HUES64 (cell line): Measurements from ENCODE around the gene KRTAP9-7.

Experiments used
- H3K27ac ChIP-seq: 2 replicates; pipeline ENCODE4 v1.7.0; 2013; ENCODE audit warnings: low read depth, low read length, inconsistent platforms
- H3K27me3 ChIP-seq: 2 replicates; pipeline ENCODE4 v1.6.1; 2013; ENCODE audit warnings: mild to moderate bottlenecking, low read length; ENCODE audit not compliant: insufficient read depth
- H3K36me3 ChIP-seq: 2 replicates; pipeline ENCODE4 v1.6.1; 2013; ENCODE audit warnings: mild to moderate bottlenecking, low read length; ENCODE audit not compliant: insufficient read depth
- H3K4me1 ChIP-seq: 2 replicates; pipeline ENCODE4 v1.6.1; 2013; ENCODE audit warnings: mild to moderate bottlenecking, low read length, moderate library complexity; ENCODE audit not compliant: insufficient read depth
- H3K4me3 ChIP-seq: 2 replicates; pipeline ENCODE4 v1.5.1; 2013; ENCODE audit warnings: mild to moderate bottlenecking, low read length, moderate library complexity
- H3K9ac ChIP-seq: 2 replicates; pipeline ENCODE4 v1.6.1; 2013; ENCODE audit warnings: mild to moderate bottlenecking, low read depth, low read length
- H3K9me3 ChIP-seq: 2 replicates; pipeline ENCODE4 v1.6.1; 2013; ENCODE audit warnings: low read depth, low read length; ENCODE audit not compliant: insufficient read depth
- WGBS: fragments of 150-250, 120-280 bp; methylation state at CpG from one replicate; pipeline ENCODE4 v1.1.7; 2013; ENCODE audit warnings: missing lambda C conversion rate; 5-methylcytosine and 5-hydroxymethylcytosine counted together

KRTAP9-7 gene

DNA sequence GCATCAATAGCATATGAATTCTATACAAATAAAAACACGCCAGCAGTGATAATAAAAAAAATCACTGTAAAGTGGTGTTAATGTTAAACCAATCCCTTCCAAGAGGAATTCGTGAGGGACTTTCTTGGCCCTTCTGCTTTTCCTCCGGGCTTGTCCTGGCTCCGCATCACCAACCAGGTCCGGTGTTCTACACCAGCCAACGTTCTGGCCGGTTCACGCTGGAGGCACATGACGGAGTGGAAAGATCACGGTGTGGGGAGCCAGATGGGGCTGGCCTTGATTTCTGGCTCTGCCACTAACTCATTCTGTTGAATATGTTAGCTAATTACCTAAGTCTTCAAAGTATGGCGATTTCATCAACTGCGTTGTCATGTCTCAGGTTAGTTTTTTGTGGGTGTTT lies 28.6 kb downstream of the KRTAP9-7 start:
- H3K9me3 ChIP-seq = no peaks in the 10 kb centered on the region
- WGBS = 88% methylated on average over 11 of the region's 12 CpGs
- no peak overlapping the region for H3K27ac ChIP-seq
- H3K9ac ChIP-seq = no peak overlapping the region
- H3K4me3 ChIP-seq = no peak overlapping the region
- H3K27me3 ChIP-seq = no peaks in the 10 kb centered on the region
- H3K4me1 ChIP-seq = no peaks in the 10 kb centered on the region
- no peaks in the 10 kb centered on the region for H3K36me3 ChIP-seq

DNA sequence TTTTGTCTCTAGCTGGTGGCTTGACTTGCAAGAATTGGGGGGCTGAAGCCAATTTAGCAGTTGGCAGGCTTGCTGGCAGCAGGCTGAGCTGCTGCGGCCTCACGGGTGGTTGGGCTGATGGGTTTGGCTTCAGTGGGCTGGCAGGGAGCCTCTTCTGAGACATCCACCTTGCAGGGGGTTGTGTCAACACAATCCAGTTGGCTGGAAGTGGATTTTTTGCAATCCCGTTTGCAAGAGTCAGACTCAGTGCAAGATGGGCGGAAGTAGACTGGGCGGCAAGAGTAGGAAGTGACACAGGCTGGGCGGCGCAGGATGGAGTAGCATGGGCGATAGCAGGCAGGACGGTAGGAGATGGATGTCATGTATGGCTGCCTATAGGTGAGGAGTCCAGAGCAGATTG lies 32.1 kb downstream of the KRTAP9-7 start:
- Histone ChIP-seq H3K27me3 (no peaks in the 10 kb centered on the region), H3K4me3 (no peak overlapping the region), H3K36me3 (no peaks in the 10 kb centered on the region), H3K9ac (no peak overlapping the region), H3K27ac (no peak overlapping the region), H3K4me1 (no peaks in the 10 kb centered on the region), H3K9me3 (no peaks in the 10 kb centered on the region)
- WGBS = 89% methylated on average over 9 of the region's 9 CpGs

DNA sequence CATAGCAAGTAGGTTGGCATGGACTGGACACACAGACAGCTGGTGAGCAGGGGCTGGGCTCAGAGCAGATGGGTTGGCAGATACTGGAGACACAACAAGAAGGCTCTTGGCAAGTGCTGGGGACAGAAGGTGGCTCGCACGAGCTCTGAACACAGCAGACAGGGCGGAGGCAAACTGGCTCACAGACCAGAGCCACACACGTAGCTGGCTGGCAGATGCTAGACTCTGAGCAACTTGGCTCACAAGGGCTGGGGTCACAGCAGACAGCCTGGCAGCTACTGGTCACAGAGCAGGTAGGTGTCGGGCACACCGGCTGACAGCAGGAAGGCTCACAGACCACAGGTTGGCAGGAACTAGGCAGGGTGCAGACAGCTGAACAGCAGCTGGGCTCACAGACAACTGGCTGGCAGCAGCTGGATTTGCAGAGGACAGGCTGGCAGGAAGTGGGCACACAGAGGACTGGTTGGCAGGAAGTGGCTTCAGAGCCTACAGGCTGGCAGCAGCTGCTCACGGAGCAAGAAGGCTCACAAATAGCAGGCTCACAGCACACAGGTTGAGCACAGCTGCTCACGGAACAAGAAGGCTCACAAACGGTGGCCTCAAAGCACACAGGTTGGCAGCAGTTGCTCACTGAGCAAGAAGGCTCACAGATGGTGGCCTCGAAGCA lies 32.9 kb downstream of the KRTAP9-7 start:
- H3K27me3 ChIP-seq = no peaks in the 10 kb centered on the region
- H3K4me1 ChIP-seq = no peaks in the 10 kb centered on the region
- no peak overlapping the region for H3K4me3 ChIP-seq
- no peak overlapping the region for H3K9ac ChIP-seq
- no peak overlapping the region for H3K27ac ChIP-seq
- 88% methylated on average over 10 of the region's 10 CpGs for WGBS
- no peaks in the 10 kb centered on the region for H3K9me3 ChIP-seq
- H3K36me3 ChIP-seq = no peaks in the 10 kb centered on the region

DNA sequence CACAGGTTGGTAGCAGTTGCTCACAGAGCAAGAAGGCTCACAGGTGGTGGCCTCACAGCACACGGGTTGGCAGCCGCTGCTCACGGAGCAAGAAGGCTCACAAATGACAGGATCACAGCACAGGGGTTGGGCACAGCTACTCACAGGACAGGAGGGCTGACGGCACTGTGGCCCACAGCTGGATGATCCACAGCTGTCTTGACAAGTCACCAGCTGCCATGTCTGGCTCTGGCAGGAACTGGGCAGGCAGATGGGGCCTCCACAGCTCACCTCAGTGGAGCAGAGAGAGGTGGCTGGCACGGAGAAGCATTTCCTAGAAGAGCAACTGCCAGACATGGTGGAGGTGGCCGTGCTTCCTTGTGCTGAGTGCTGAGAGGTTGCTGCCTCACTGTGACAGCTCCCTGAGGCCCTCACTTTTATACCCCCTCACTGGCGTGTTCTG lies 33.4 kb downstream of the KRTAP9-7 start, which contains the start of gene KRTAP16-1:
KRTAP16-1 (minus strand) TSS at position 392 of the 442 bp plus-strand sequence; CDS start at position 336, 56 bp downstream.
- 92% methylated on average over 7 of the region's 7 CpGs for WGBS

DNA sequence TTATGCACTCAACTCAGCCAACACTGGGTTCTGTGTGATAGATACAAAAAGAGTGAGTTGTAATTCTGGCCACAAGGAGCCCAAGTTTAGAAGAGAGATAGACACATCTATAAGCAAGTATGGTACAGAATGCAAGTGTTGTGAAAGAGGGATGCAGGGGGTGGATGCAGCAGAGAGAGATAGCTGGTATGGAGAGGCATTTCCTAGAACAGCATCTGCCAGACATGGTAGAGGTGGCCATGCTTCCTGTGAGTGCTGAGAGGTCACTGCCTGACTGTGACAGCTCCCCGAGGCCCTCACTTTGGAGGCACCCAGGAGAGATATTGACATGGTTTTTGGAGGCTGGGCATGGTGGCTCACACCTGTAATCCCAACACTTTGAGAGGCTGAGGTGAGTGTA lies 35.6 kb downstream of the KRTAP9-7 start:
- 97% methylated on average over 1 of the region's 1 CpG for WGBS

More for the DNA sequence above, 33.4 kb downstream of the KRTAP9-7 start, which contains the start of gene KRTAP16-1:
- no peak within 1 kb of the TSS for H3K4me3 ChIP-seq
- H3K4me1 ChIP-seq = no peaks in the 10 kb centered on the region
- H3K9ac ChIP-seq = no peak within 1 kb of the TSS
- no peaks in the 10 kb centered on the region for H3K9me3 ChIP-seq
- H3K36me3 ChIP-seq = no peaks in the 10 kb centered on the region
- H3K27ac ChIP-seq = no peak within 1 kb of the TSS
- H3K27me3 ChIP-seq = no peaks in the 10 kb centered on the region

DNA sequence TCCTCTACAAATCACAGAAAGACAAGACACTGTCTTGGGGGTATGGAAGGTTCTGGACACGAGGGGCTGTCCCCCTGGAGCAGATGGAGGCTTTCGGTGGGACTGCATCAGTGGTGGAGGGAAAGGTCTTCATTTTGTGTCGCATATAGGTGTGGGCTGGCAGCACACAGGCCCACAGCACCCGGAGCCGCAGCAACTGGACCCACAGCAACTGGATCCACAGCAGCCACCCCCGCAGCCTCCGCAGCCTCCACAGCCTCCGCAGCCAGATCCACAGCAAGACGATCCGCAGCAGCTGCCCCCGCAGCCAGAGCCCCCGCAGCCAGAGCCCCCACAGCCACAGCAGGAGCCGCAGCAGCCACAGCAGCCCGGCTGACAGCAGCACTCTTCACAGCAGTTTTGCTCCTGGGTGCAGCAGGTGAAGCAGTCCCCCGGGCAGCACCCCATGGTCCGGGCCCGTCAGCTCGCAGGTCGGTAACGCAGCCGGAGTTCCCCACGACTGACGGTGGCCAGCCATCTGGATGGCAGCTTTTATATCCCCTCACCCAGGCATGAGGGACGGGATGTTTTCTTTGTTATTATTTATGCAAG lies 39.8 kb downstream of the KRTAP9-7 start, which contains the start of gene KRTAP17-1:
KRTAP17-1 (minus strand) TSS at position 507 of the 591 bp plus-strand sequence; CDS start at position 447, 60 bp downstream.
- Histone ChIP-seq H3K4me3 (no peak within 1 kb of the TSS), H3K36me3 (no peaks in the 10 kb centered on the region), H3K9ac (no peak within 1 kb of the TSS), H3K27me3 (no peaks in the 10 kb centered on the region), H3K4me1 (no peaks in the 10 kb centered on the region), H3K27ac (no peak within 1 kb of the TSS), H3K9me3 (peaks cover 3% of the 10 kb centered on the region; the same call in 1 of the 2 replicates)
- WGBS = 91% methylated on average over 23 of the region's 24 CpGs

More for the DNA sequence above, 35.6 kb downstream of the KRTAP9-7 start:
- H3K9ac ChIP-seq = no peak overlapping the region
- no peak overlapping the region for H3K4me3 ChIP-seq
- no peaks in the 10 kb centered on the region for H3K36me3 ChIP-seq
- H3K27me3 ChIP-seq = no peaks in the 10 kb centered on the region
- H3K9me3 ChIP-seq = no peaks in the 10 kb centered on the region
- no peaks in the 10 kb centered on the region for H3K4me1 ChIP-seq
- H3K27ac ChIP-seq = no peak overlapping the region

DNA sequence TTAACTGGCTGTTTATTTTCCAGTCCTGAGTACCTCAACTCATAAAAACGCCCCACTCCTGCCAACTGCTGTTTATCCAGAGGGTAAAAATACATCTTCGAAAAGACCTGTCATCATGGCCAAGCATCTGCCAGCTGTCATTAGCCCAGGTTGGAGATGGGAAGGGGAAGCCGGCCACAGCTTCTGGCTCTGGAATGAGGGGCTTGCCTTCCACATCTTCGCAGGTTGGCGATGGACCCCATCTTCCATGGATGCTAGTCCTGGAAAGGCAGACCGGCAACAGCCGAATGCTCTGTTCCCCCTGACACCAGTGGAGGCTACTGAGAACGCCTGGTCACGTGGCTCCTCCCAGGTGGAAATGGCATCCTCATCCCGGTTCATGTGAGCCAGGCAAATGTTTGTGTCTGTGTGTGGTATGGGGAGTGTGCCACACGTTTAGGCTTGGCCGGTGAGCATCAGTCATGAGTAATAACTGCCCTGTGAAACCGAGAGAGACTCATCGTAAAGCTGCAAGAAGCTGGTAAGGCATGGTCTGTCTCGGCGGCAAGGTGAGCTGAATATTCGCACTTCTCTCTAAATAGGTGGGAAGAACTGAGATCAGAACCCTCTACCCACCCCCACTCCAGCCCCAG lies 40.4 kb downstream of the KRTAP9-7 start:
- WGBS = 89% methylated on average over 16 of the region's 17 CpGs
- H3K9ac ChIP-seq = no peak overlapping the region

DNA sequence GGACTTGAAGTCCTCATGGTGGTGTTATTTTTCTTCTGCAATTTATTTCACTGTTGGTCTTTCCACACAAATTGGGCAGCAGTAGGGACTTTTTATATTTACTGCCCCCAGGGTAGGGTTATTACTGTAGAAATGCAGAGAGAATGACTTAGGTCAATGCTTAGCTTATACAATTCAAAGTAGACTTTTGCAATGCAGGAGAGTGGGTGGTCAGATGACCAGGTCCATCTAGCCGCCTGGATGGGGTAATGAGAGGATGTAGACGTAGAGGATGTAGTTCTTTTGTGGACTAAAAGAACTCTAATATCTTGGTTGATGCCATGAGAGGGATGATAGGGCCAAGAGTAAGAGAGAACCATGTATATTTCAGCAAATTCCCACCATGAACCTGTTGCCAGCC lies 42.7 kb downstream of the KRTAP9-7 start:
- Histone ChIP-seq H3K27me3 (no peaks in the 10 kb centered on the region), H3K27ac (no peak overlapping the region), H3K9ac (no peak overlapping the region), H3K4me1 (no peaks in the 10 kb centered on the region), H3K4me3 (no peak overlapping the region), H3K9me3 (peaks cover 3% of the 10 kb centered on the region; the same call in 1 of the 2 replicates), H3K36me3 (no peaks in the 10 kb centered on the region)
- 35% methylated on average over 2 of the region's 2 CpGs for WGBS

More for the DNA sequence above, 40.4 kb downstream of the KRTAP9-7 start:
- H3K4me1 ChIP-seq = no peaks in the 10 kb centered on the region
- peaks cover 3% of the 10 kb centered on the region; the same call in 1 of the 2 replicates for H3K9me3 ChIP-seq
- no peak overlapping the region for H3K27ac ChIP-seq
- no peak overlapping the region for H3K4me3 ChIP-seq
- H3K36me3 ChIP-seq = no peaks in the 10 kb centered on the region
- H3K27me3 ChIP-seq = no peaks in the 10 kb centered on the region

DNA sequence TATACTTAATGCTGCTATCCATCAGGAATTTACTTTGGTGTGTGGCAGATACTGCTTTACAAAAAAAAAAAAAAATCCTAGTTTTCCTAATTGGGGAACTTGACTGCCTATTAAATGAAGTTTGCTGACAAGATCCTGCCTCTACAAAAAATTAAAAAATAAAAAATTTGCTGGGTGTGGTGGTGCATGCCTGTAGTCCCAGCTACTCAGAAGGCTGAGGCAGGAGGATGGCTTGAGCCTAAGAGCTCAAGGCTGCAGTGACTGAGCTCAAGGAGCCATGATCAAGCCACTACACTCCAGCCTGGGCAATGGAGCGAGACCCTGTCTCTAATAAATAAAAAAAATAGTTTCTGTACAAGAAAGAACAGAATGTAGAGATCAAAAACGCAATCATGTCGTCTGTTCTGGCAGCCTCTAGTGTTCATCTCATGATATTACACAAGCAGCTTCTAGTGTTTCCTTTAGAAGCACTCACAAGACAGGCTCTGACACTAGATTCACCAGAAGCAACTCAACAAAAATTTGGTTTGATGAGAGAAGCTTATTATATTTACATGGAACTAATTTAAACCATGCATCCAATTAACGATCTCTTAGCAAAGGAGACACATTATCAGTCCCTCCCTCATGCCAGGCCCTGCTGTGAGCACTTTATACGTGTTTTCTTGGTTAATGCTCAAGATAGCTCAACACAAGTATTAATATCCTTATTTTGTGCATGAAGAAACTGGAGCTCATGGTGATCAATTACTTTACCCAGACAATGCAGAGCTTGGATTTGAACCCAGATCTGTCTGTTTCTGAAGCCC lies 46.8 kb downstream of the KRTAP9-7 start:
- Histone ChIP-seq H3K36me3 (no peaks in the 10 kb centered on the region), H3K4me3 (no peak overlapping the region), H3K4me1 (no peaks in the 10 kb centered on the region), H3K9ac (no peak overlapping the region), H3K27ac (no peak overlapping the region), H3K9me3 (peaks cover 3% of the 10 kb centered on the region; the same call in 1 of the 2 replicates), H3K27me3 (no peaks in the 10 kb centered on the region)
- WGBS = 52% methylated on average over 4 of the region's 5 CpGs

DNA sequence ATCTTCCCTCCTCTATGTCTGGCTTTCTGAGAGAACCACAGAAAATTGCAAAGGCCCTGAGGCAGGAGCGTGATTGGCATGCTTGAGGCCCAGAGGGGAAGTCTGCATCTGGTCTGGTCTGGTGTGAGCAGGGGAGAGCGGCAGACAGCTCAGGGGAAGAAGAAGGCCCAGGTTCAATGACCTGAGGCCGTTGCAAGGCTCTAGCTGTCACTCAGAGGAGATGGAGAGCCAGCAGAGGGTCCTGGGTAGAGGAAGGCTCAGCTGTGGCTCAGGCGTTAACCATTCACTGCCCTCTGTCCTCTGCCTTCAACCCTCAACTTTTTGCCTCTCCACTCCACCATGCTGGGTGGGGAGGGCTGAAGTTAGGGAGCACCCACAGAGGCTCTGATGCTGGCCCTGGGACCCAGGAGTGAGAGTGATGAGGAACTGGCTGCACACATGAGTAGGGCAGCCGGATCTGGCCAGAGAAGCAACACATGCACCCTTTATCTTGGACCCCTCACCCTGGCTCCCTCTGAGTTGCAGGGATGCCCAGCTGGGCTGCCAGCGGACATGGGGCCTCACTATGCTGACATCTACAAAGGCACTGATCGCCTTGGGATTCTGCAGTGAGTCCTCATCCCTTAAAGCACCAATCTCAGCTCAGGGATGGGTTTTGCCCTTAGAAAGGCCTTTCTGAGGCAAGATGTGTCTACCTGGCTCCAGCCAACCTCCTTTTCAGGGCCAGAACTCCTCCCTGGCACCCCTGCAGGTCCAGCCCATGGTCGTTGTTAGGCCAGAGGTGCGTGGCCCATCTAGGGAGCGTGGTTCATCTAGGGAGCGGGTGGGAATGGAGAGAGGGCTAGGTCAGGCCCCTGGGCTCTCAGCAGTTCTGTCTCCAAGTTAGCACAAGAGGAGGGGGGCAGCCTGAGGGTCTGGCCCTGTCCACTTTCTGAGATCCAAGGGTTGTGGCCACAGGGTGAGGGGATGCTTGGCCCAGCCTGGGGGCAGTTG lies 47.7 kb downstream of the KRTAP9-7 start:
- H3K9ac ChIP-seq = no peak overlapping the region
- peaks cover 3% of the 10 kb centered on the region; the same call in 1 of the 2 replicates for H3K9me3 ChIP-seq
- H3K4me3 ChIP-seq = no peak overlapping the region
- H3K36me3 ChIP-seq = no peaks in the 10 kb centered on the region
- H3K27ac ChIP-seq = no peak overlapping the region
- no peaks in the 10 kb centered on the region for H3K4me1 ChIP-seq
- 92% methylated on average over 11 of the region's 11 CpGs for WGBS
- H3K27me3 ChIP-seq = no peaks in the 10 kb centered on the region
